ENCODE results near the gene CSNK1D. TPM values are rescaled to one million over a fixed set of nuclear protein-coding genes. Genes with fewer than 3 reads are reported as not detected.
A peak's percentile ranks its signal among the peaks of the same experiment; 100 is the strongest.
"Not testable (repeated sequence)": the region's sequence is repeated elsewhere in the genome, so short reads cannot be mapped to it uniquely, and the experiment has no call there.

The CSNK1D gene
- total RNA-seq, 1 donor: 50.3 TPM

- Histone ChIP-seq H3K79me2 (ENCODE audit: insufficient read depth, low read length) (peaks cover 97% of the 10 kb centered on the region), H3K27me3 (ENCODE audit: insufficient read depth, low read length) (no peaks in the 10 kb centered on the region), H2AFZ (ENCODE audit: low read length) (no peak overlapping the region), H3K9me3 (ENCODE audit: low read depth, low read length) (no peaks in the 10 kb centered on the region), H3K4me2 (ENCODE audit: insufficient read depth, low read length) (peak overlapping the region; percentile 80), H3K4me3 (ENCODE audit: insufficient read depth, low read length) (peak overlapping the region; percentile 44), H3K27ac (ENCODE audit: low read depth, low read length) (peak overlapping the region; percentile 91), H4K20me1 (ENCODE audit: insufficient read depth, low read length) (peaks cover 94% of the 10 kb centered on the region), H3K36me3 (ENCODE audit: insufficient read depth, low read length) (peaks cover 67% of the 10 kb centered on the region), H3K4me1 (ENCODE audit: insufficient read depth, low read length) (peaks cover 30% of the 10 kb centered on the region)
- TF ChIP-seq, protein P1, sequence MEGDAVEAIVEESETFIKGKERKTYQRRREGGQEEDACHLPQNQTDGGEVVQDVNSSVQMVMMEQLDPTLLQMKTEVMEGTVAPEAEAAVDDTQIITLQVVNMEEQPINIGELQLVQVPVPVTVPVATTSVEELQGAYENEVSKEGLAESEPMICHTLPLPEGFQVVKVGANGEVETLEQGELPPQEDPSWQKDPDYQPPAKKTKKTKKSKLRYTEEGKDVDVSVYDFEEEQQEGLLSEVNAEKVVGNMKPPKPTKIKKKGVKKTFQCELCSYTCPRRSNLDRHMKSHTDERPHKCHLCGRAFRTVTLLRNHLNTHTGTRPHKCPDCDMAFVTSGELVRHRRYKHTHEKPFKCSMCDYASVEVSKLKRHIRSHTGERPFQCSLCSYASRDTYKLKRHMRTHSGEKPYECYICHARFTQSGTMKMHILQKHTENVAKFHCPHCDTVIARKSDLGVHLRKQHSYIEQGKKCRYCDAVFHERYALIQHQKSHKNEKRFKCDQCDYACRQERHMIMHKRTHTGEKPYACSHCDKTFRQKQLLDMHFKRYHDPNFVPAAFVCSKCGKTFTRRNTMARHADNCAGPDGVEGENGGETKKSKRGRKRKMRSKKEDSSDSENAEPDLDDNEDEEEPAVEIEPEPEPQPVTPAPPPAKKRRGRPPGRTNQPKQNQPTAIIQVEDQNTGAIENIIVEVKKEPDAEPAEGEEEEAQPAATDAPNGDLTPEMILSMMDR (IDR thresholded peaks at IDR 0.05; ENCODE audit: extremely low read depth, low read depth, low read length): no peak
- peak; percentile 99 for DNase-seq (ENCODE audit: insufficient read length, low spot score, missing footprints)
Measured at GRCh38 chr17:82267575-82268379, 5.7 kb downstream of the CSNK1D start.

GRCh38 chr17:82266142-82266541, 7.4 kb downstream of the CSNK1D start:
- peaks cover 97% of the 10 kb centered on the region for H3K79me2 ChIP-seq (ENCODE audit: insufficient read depth, low read length)
- peak overlapping the region; percentile 60 for H3K27ac ChIP-seq (ENCODE audit: low read depth, low read length)
- H3K36me3 ChIP-seq (ENCODE audit: insufficient read depth, low read length): peaks cover 74% of the 10 kb centered on the region
- peaks cover 24% of the 10 kb centered on the region for H3K4me1 ChIP-seq (ENCODE audit: insufficient read depth, low read length)
- peak; percentile 74 for DNase-seq (ENCODE audit: insufficient read length, low spot score, missing footprints)
- no peak overlapping the region for H3K4me3 ChIP-seq (ENCODE audit: insufficient read depth, low read length)
- no peak overlapping the region for H3K4me2 ChIP-seq (ENCODE audit: insufficient read depth, low read length)
- TF ChIP-seq, protein P1 (IDR thresholded peaks at IDR 0.05; ENCODE audit: extremely low read depth, low read depth, low read length): no peak
- peaks cover 94% of the 10 kb centered on the region for H4K20me1 ChIP-seq (ENCODE audit: insufficient read depth, low read length)
- no peaks in the 10 kb centered on the region for H3K27me3 ChIP-seq (ENCODE audit: insufficient read depth, low read length)
- H3K9me3 ChIP-seq (ENCODE audit: low read depth, low read length): no peaks in the 10 kb centered on the region
- H2AFZ ChIP-seq (ENCODE audit: low read length): no peak overlapping the region

DNA sequence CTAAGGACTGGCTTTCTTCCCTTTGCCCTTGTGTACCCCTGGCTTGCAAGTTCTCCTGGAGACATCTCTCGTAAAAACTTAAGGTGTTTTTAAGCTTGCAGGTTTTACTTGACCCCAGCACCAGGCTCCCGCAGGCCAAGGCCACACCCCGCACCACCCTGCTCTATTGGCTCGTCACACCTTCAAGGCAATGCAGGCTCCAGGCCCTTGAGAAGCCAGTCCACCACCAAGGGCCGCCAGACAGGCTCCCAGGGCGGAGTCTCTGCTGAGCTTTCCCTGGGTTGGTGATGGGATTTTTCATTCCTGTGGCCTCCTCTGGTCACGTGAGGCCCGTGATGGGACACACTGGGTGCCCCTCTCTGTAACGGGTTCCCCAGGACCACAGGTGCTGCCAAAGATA, 9.9 kb downstream of the CSNK1D start:
- H3K36me3 ChIP-seq (ENCODE audit: insufficient read depth, low read length): peaks cover 78% of the 10 kb centered on the region
- peaks cover 88% of the 10 kb centered on the region for H4K20me1 ChIP-seq (ENCODE audit: insufficient read depth, low read length)
- peaks cover 19% of the 10 kb centered on the region for H3K4me1 ChIP-seq (ENCODE audit: insufficient read depth, low read length)
- no peak overlapping the region for H2AFZ ChIP-seq (ENCODE audit: low read length)
- no peak overlapping the region for H3K4me2 ChIP-seq (ENCODE audit: insufficient read depth, low read length)
- H3K79me2 ChIP-seq (ENCODE audit: insufficient read depth, low read length): peaks cover 97% of the 10 kb centered on the region
- H3K9me3 ChIP-seq (ENCODE audit: low read depth, low read length): no peaks in the 10 kb centered on the region
- no peak overlapping the region for H3K27ac ChIP-seq (ENCODE audit: low read depth, low read length)
- H3K27me3 ChIP-seq (ENCODE audit: insufficient read depth, low read length): no peaks in the 10 kb centered on the region
- no peak overlapping the region for H3K4me3 ChIP-seq (ENCODE audit: insufficient read depth, low read length)
- TF ChIP-seq, protein P1 (IDR thresholded peaks at IDR 0.05; ENCODE audit: extremely low read depth, low read depth, low read length): no peak
- DNase-seq (ENCODE audit: insufficient read length, low spot score, missing footprints): no peak

GRCh38 chr17:82262344-82262743, 11.2 kb downstream of the CSNK1D start:
- TF ChIP-seq, protein P1 (IDR thresholded peaks at IDR 0.05; ENCODE audit: extremely low read depth, low read depth, low read length): no peak
- no peak overlapping the region for H3K4me3 ChIP-seq (ENCODE audit: insufficient read depth, low read length)
- H3K36me3 ChIP-seq (ENCODE audit: insufficient read depth, low read length): peaks cover 87% of the 10 kb centered on the region
- H3K9me3 ChIP-seq (ENCODE audit: low read depth, low read length): no peaks in the 10 kb centered on the region
- H3K27ac ChIP-seq (ENCODE audit: low read depth, low read length): no peak overlapping the region
- H3K4me1 ChIP-seq (ENCODE audit: insufficient read depth, low read length): peaks cover 10% of the 10 kb centered on the region
- no peak overlapping the region for H3K4me2 ChIP-seq (ENCODE audit: insufficient read depth, low read length)
- H4K20me1 ChIP-seq (ENCODE audit: insufficient read depth, low read length): peaks cover 87% of the 10 kb centered on the region
- no peak for DNase-seq (ENCODE audit: insufficient read length, low spot score, missing footprints)
- H3K79me2 ChIP-seq (ENCODE audit: insufficient read depth, low read length): peaks cover 98% of the 10 kb centered on the region
- H3K27me3 ChIP-seq (ENCODE audit: insufficient read depth, low read length): no peaks in the 10 kb centered on the region
- no peak overlapping the region for H2AFZ ChIP-seq (ENCODE audit: low read length)

- DNase-seq (ENCODE audit: insufficient read length, low spot score, missing footprints); H3K9me3 ChIP-seq (ENCODE audit: low read depth, low read length); H3K27ac ChIP-seq (ENCODE audit: low read depth, low read length); H3K4me1 ChIP-seq (ENCODE audit: insufficient read depth, low read length); H3K27me3 ChIP-seq (ENCODE audit: insufficient read depth, low read length); H3K4me3 ChIP-seq (ENCODE audit: insufficient read depth, low read length); H2AFZ ChIP-seq (ENCODE audit: low read length); H3K4me2 ChIP-seq (ENCODE audit: insufficient read depth, low read length): not testable (repeated sequence)
- H4K20me1 ChIP-seq (ENCODE audit: insufficient read depth, low read length): peaks cover 87% of the 10 kb centered on the region
- H3K79me2 ChIP-seq (ENCODE audit: insufficient read depth, low read length): peaks cover 98% of the 10 kb centered on the region
- peaks cover 91% of the 10 kb centered on the region for H3K36me3 ChIP-seq (ENCODE audit: insufficient read depth, low read length)
Measured at GRCh38 chr17:82259972-82260961, 13.2 kb downstream of the CSNK1D start.

Measured in osteoblast (primary cell).